HG02623 (cell line): ENCODE measurements around the gene RNF5.
"Not testable (repeated sequence)": the region's sequence is repeated elsewhere in the genome, so short reads cannot be mapped to it uniquely, and the experiment has no call there.

Source experiments
- ATAC-seq: cut with Tn5 transposase; IDR thresholded peaks from one replicate; pipeline ENCODE4 v1.9.1; 2021; ENCODE audit warnings: moderate library complexity; ENCODE audit not compliant: unreplicated experiment

RNF5 gene

DNA sequence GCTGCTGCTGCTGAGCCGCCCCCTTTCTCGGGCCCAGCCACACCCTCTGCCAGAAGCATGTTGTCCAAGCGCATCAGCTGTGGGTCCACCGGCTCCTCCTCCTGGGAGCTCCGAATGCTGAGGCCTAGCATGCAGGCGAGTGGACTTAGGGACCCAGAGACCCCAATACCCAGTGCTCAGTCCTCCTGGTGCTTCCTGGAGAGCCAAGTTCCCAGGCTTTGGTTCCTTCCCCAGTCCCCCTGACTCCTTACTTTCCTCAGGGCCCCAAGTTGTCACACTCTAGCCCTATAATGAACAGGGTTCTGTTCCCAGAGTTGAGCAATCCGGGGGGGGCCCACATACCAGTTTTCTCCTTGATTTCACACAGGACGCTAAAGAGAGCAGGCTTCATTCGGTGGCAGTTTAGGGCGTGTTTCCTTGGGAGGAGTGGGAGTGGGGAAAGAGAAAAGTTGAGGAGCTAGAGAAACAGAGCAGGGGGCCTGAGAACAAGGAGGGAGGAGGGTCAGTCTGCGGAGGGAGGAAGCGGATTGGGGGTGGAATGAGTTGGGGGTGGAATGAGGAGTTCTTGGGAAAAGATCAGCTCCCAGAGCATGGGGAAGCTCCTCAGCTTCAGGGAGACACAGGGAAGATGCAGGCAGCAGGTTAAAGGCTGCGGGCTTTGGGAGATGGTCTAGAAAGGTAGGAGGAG is 10.3 kb downstream of the RNF5 start:
- no peak for ATAC-seq

DNA sequence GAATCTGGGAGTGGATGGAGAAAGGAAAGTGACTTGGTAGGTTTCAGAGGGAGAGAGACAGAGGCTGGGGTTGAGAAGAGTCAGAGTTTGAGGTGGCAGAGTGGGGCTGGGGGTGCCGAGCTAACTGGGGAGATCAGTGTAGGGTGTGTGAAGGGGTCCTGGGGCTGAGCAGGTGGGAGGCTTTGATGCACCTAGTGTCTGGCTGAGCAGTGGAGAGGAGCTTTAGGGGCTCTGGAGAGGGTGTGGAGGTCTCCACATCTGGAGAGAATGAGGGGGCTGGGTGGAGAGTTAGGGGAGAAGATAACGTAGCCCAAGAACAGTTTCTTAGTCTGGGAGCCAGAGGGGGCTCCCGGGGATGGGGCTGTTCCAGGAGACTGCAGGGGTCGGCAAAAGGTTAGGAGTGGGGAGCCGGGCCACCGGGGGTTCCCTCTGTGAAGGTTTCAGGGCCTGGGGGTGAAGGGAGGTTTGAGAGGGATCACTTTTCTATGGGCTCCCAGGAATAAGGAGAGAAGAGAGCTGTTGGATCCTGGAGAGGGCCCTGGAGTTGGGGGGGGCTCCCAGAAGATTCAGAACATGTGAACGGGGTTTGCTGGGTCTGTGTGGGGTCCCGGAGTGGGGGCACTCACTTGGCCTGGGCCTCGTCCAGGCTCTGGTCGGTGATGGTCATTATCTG is 11.0 kb downstream of the RNF5 start:
- no peak for ATAC-seq

DNA sequence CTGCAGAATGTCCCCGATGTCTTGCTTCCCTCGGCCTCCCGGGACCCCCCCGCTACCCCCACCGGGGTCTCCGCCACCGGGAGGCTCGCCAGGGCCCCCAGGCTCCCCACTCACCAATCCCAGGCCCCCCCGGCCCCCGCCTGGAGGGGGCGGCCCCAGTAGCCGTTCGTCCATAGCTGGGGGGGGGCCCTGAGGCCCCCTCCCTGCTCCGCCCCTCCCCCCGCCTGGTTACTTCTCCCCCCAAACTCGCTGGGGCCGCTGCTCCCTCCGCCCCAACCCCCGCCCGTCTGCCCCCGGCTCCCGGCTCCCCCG is 11.5 kb downstream of the RNF5 start:
- ATAC-seq = no peak

GRCh38 chr6:32190054-32190851 is 12.0 kb downstream of the RNF5 start, which contains the start of gene PBX2:
TSS of gene PBX2 (minus strand) at chr6:32190202. CDS start at chr6:32189915, 287 bp downstream.
- ATAC-seq = peak; percentile 60

DNA sequence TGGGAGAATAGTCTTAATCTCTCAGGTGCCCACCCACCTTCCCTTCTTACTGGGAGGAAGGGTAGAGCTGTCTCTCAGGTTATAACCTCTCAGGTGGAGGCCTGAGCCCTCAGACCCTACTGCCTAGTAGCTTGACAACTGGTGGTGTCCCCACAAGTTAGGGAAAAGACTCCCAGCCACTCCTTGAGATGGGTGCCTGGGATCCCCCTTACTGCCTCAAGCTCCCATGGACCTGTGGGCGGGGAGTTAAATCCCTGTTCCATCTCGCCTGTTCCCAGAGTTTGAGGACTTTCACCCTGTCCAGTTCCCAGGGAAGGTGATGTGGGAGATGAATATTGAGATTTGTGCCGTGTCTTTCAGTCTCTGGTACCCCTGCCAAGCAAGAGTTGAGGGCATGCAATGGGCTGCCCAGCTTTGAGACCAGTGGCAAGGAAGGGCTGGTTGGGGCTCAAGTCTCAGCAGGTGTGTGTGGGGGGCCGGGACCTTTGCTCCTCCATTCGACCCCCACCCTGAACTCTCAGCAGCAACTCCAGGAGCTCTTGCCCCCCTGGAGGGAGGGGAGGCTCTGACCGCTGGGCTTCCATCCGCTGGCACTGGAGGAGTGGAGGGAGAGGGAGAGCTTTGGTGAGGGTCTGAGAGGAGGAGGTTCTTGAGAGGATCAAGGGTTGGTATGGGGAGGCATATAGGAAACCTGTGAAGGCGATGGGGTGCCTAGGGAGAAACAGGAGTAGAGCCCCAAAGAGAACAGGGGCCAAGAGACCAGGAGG is 12.9 kb downstream of the RNF5 start:
- no peak for ATAC-seq

DNA sequence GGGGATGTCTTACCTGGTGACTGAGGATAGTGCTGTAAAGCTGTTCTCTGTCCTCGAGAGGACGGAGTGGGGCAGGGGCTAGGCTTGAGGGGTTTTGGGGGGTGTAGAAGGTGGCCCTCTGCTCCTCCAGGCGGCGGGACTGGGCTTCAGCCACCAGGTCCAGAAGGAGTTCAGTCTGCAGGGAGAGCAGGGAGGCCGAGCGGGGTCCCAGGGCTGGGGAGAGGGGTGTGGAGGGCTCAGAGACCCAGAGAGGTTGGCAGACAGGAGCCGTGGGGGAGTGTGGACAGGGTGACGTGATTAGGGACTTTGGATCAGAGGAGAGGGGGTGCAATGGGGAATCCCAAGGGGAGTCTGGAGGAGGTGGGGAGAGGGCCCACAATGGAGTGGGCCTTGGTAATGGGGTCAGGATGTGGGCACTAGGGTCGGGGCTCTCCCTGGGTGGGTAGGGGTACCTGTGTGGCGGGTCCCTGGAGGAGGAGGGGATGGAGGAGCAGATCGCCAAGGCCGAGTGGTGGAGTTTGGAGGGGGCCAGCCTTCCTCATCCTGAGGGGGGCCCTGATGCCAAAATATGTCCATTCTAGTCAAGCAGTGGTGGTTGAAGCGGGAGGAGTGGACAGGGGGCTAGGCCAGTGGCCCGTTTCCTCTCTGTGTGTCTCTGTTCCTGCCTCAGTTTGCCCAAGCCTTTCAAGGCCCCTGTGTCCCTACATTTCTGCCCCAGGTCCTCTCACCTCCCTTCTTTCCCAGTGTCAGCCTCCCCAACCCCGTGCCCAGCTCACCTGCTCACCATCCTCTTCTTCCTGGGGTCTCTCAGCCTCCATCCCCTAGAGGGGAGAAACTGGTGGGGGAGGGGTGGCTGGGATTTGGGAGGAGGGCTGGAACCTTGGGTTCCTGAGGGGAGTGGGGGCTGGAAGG is 13.7 kb downstream of the RNF5 start:
- no peak for ATAC-seq

- ATAC-seq = no peak
These were observed 14.4 kb downstream of the RNF5 start, which contains the start of gene GPSM3 for GRCh38 chr6:32192608-32193039. TSS of gene GPSM3 (minus strand) at chr6:32192643. CDS start at chr6:32192513, 130 bp downstream.

DNA sequence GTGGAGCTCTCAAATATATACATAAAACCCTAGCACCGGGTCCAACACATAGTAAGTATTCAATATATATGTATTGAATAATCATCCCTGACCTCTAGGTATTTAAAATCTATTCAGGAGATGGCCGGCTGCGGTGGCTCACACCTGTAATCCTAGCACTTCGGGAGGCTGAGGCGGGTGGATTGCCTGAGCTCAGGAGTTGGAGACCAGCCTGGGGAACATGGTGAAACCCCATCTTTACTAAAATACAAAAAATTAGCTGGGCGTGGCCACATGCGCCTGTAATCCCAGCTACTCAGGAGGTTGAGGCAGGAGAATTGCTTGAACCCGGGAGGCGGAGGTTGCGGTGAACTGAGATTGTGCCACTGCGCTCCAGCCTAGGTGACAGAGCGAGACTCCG is 14.9 kb downstream of the RNF5 start:
- not testable (repeated sequence) for ATAC-seq

- no peak for ATAC-seq
These were observed 16.2 kb downstream of the RNF5 start for GRCh38 chr6:32194388-32194787.

DNA sequence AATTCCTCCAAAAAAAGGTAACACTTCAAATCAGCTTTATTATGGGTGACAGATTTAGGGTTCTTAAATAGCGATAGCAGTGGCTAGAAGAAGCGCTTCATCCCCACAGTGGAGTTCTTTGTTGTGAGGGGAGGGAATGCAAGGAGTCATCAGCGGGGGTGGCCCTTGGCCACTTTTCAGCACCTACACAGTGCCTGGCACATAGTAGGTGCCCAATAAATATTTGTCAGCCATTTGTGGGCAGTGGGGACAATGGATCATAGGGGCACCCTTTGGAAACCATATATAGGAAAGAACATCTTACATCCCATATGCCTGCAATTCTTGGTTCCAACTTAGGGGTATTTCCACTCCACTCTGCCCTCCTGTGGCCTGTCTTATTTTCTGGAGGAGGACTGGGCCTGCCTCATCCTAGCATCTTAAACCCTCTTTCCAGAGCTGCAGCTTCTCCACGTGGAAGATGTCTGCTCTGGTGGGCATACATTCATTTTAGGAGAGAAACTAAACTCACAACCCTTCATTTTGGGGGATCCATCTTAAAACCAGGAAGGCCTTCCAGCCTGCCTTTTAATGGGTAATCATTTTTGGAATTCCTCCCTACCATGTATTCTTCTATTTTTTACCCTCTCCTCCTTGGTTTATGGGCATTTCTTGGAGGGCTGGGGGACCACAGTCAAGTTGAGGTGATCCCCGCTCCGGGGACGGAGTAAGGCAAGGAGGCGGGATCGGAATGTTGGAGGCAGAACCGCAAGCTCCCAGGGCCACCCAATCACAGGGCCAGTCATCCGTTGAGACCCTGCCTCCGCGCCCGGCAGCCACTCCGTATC is 16.8 kb downstream of the RNF5 start:
- no peak for ATAC-seq

DNA sequence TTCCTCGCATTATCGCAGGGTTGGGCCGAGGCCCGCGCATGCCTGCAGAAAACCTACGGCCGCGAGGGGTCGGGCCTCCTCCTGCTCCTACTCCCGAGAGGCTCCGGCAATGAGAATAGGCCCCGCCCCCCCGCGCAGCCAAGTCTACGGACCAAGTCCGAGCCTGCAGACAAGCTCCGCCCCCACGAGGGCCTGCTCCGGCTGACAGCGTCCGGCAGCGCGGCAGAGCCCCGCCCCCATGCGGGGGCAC is 17.4 kb downstream of the RNF5 start:
- peak; percentile 66 for ATAC-seq

DNA sequence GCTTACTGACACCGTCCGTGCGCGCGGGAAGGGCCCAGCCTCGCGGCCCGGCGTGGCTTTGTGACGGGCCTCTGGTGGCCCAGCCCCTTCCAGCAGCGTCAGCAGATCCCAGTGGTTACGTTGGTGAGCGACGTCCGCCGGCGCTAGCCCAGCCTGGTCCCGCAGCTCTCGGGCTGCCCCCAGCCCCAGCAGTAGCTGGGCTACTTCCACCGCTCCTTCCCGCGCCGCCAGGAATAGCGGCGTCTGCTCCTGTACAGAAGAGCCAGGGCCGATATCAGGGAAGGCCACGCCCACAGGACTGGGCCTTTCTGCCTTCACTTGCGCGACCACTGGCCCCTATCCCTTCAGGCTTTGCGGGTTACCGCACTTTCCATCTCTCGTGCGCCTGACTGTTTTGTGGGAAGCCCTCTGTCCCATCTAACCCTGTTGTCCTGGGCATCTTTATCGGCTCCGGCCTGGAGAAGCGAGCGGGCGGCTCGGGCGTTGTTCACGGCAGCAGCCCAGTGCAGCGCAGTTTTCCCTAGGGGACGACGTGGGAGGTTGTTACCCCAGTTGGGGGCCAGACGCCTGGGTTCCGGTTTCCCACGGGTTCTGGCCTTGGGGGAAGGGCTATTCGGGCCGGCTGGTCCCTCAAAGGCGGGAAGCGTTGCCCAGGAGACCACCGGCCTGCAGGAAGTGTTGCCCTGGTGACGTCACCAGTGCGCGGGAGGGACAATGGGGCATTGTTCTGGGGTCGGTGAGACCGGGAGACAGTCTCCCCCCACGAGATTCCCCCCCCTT is 17.9 kb downstream of the RNF5 start:
- peak; percentile 75 for ATAC-seq

DNA sequence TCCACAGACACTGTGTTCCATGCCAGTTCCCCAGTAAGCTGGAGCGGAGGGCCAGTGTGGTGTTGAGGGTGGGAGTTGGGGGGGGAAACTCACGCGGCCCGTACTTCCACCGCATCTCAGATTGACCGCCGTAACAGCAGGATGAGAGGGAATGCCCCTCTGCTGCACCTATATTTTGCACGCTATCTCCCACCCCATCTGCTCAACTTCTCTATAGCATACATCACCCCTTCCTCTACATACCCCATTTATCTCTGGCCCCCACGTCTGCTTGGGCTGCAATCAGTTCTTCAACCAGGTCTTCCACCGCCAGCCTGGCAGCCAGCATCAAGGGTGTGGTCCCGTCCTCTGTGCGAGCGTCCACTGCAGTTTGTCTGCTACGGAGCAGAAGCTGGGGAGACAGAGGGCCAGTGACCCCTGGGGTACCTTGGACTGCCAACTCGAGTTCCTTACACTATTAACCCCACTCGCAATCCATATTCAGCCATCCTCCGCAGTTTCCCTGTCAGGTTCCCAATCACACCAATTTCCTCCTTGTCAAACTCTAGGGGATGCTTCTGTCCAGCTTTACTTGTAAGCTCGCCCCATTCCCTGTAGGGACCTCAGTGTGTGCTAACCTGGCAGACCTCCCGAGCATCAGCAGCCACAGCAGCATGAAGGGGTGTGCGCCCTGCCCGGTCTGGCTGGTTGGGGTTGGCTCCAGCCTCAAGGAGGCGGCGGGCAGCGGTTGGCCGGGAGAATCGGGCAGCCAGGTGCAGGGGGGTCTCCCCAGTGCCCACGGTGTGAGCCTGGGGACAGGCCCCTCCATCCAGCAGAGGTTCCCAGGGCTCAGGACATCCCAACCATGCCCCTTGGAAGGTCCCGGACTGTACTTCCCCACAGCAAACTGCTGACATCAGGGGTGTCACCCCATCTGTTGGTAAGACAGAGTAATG is 18.7 kb downstream of the RNF5 start:
- ATAC-seq = no peak

- no peak for ATAC-seq
These were observed 20.1 kb downstream of the RNF5 start for GRCh38 chr6:32198345-32198696.

- no peak for ATAC-seq
These were observed 20.7 kb downstream of the RNF5 start for GRCh38 chr6:32198866-32199265.

DNA sequence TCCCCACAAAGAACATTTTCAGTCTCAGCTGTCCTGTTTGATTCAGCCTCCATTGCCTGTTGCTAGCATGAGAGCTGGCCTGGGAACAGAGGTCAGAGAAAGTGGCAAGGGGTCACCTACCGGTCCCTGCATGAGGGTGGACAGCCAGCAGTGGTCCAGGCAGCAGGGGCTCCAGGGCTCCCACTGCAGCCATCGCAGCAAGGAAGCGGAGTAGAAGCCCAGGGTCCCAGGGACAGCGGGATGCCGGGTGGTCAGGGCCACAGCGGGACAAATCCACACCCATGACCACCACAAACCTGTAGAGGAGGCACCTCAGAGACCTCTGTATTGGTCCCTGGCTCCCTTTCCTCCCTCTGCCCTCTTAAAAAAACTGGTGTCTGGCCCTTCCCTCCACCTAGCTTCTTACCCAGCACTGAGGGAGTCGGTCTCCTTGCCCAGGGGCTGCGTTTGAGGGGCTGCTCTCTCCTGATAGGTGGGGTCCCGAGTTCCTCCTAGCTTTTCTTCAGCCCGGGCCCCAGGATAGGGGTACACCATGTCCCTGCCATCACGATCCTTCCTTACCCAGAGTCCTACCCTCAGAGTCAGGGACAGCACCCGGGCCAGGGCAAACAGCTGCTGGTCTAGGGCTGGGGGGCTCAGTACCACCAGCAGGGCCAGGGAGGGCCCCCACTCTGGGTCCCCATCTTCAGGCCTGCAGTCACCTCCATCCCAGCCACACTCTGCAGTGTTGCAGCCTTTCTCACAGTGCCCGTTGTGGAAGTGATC is 22.7 kb downstream of the RNF5 start:
- ATAC-seq = no peak

DNA sequence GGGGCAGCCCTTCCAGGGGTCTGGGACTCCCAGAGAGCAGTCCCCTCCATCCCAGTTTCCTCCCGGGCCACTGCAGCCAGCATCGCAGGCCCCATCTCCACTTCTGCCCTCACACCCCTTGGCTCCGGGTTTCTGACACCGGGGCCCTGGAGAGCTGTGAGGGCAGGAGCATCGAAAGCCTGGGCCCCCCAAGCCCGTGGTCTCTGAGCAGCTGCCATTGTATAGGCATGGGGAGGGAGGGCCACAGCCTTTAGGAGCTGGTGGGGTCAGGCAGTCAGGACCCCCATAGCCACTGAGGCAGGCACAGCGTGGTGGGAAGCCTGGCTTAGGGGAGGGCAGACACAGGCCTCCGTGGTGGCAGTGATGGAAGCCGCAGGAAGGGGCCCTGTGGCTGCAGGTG is 24.0 kb downstream of the RNF5 start:
- ATAC-seq = no peak
